NCI-H187 treated with DMSO at 0.1 percent for 48 hours (cell line): Measurements from ENCODE around the gene PKIG.
"Not testable (repeated sequence)": the region's sequence is repeated elsewhere in the genome, so short reads cannot be mapped to it uniquely, and the experiment has no call there.

Source experiments
- DNase-seq: peaks from one replicate; lab custom pipeline; 2025; lab: John Stamatoyannopoulos, UW

PKIG gene

DNA sequence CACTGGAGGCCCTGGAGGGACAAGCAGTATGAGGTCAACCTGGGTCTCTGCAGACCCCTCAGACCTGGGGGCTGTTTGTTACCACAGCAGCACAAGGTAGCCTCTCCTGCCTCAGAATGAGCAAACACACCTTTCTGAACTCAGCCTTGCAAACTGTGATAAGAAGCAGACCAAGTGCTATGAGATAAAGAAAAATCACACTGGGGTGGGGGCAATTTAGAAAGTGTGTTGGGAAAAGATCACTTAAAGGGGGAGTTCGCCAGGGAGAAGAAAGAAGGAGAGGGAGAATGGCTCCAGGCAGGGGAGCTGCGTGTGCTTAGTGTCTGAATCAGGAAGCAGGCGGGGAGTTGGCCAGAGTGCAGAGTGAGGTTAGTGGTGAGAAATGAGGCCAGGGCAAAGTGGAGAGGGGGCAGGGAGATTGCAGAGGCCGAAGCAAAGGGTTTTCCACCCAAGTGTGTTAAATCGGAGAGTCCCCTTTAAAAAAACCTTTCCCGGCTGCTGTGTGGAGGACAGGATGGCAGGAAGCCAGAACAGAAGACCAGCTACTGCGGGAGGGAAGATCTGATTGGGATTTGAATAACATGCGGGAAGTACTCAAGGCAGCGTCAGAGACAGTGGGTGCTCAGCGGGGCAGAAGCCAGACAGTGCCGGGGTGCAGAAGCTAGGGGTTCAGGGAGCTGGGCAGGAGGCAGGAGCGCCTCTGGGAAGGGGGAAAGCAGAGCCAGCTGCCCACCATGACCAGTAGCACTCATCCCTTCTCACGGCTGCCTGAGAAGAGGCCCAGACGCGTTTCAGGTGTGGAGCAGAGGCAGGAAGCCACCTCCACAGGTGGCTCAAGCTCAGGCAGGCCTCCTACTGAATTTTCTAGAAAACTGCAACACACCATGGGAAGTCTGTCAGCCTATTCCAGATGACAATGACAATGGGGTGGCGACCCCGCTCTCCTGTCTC lies 60.1 kb downstream of the PKIG start:
- no peak for DNase-seq

- no peak for DNase-seq
Measured at GRCh38 chr20:44643154-44643519, 60.8 kb downstream of the PKIG start.

- no peak for DNase-seq
Measured at GRCh38 chr20:44643596-44644229, 61.3 kb downstream of the PKIG start.

DNA sequence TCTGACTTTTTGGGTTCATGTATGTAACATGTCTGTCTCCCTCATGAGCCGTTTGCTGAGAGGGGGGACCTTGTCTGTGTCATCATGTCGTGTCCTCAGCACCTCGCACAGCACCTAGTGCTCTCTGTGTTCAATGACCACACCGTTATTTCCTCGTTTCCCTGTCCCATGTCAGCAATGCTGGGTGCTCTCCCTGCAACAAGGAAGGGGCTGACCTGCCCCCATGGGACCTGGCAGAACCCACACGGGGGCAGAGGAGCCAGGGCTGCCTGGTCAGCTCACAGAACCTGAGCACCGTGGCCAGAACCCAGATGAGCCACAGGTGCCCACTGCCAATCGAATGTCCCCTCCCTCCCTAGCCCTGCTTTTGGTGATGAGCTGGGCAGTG lies 61.8 kb downstream of the PKIG start:
- DNase-seq, result no peak

- no peak for DNase-seq
Measured at GRCh38 chr20:44644667-44645131, 62.3 kb downstream of the PKIG start.

GRCh38 chr20:44646023-44646640 lies 63.8 kb downstream of the PKIG start:
- no peak for DNase-seq

DNA sequence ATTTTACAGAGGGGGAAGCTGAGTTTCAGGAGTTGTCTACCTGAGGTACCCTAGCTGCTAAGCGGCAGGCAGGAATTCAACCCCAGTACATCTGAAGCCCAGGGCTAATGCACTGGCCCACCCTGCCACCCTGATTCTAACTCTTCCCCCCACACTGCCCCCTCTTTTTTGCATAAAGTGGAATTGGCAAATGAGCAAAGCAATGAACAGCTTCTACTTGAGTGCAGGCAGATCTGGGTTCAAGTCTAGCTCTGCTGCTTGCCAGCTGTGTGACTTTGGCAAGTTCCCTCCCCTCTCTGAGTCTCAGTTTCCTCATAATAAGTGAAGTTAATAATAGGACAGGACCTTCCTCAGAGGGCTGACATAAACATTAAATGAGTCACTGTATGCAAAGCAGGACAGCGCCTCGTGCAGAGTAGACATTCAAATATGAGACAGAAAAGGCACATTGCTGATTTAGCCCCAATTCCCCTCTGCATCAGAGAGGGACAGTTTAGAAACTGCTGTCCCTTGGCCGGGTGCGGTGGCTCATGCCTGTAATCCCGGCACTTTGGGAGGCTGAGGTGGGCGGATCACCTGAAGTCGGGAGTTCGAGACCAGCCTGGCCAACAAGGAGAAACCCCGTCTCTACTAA lies 64.4 kb downstream of the PKIG start:
- no peak for DNase-seq

DNA sequence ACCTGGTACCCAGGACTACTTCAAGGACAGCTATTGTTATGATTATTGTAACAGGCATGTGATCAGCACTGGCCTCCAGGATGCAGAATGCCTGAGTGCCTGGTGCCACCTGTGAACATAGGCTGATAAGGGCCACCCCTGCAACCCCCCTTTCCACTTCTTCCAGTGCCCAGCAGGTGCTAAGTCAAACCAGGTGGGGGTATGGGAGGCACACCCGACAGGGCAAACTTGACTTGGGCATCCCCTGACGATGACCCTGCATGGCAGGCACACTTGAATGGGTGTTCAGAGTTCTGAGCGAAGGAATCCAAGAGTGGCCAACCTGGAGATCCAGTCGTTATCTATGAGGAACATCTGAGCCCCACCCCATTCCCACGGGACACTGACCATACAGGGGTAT lies 65.7 kb downstream of the PKIG start:
- no peak for DNase-seq

DNA sequence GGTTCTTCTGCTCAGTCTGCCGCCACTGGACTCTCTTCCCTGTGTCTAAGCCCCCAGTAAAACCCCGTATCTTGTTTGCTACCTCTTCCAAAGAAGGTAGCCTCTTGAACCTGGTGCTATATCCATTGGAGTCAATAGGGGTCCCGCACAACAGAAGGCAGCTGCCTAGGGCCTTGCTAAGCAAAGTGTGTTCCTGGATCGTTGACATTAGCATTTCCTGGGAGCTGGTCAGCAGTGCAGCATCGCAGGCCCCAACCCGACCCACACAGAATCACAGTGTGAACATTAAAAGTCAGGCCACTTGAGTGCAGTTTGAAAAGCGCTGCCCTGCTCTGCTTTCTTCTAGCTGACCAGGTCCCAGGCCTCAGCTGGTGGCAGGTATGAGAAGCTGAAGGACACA lies 66.2 kb downstream of the PKIG start:
- DNase-seq, result no peak

GRCh38 chr20:44649126-44649525 lies 66.7 kb downstream of the PKIG start:
- DNase-seq, result no peak

GRCh38 chr20:44649976-44650375 lies 67.6 kb downstream of the PKIG start:
- DNase-seq, result no peak

DNA sequence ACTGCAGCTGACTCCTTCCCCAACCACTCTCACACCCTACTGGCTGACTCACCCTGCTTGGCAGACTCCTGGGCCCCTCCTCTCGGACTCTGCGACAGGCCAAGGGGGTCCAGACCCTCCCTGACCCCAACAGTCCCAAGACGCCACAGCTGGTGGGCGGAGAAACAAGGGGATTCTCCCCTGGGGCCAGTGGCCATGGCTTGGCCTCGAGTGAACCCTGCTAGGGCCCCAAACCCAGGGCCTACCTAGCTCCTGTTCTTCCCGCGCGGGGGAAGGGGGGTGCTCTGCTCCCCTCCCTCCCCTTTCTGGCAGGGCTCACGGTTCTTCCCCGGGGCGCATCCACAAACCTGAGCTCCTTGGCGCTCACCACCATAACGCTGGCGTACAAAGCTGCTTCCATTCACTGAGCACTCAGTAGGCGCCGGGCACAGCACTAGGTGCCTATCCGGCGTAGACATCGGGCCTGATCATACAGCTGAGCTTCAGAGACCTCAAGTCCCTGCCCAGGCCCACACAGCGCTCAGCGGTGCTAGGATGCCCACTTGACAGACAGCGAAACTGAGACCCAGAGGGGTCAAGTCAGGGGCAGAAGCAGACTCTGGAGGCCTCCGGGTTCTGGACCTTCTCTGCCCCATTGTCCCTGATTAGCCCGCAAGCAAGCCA lies 68.5 kb downstream of the PKIG start:
- no peak for DNase-seq

DNA sequence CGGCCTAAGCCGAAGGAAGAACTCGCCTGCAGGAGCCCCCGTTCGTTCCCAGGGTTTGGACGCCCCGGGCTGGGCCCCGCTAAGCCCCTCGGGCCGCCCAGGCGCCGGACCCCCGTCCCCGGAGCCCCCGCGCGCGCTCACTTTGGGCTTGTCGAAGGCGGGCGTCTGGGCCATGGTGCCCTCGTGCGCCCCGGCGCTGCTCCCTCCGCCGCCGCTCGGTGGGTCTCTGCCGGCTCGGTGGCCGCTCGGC lies 69.0 kb downstream of the PKIG start:
- DNase-seq, result no peak

- DNase-seq, result no peak
Measured at GRCh38 chr20:44651684-44652423, 69.5 kb downstream of the PKIG start, which contains the start of gene ADA. Gene ADA (minus strand): TSS chr20:44651699. CDS start chr20:44651607, 92 bp downstream.

DNA sequence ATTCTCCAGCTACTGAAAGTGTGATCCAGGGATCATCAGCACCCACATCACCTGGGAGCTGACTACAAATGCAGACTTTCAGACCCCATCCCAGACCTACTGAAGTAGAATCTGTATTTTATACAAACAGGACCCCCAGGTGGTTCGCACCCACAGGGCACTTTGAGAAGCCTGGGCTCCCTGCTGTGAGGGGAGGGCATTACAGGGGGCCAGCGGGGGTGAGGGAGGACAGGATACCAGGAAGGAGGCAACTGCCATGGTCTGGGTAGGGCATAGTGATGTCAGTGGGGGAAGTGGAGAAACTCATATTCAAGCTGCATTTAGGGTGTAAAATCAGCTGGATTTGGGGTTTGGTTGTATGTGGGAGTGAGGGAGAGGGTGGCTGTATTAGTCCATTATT lies 71.2 kb downstream of the PKIG start:
- no peak for DNase-seq

GRCh38 chr20:44654210-44654609 lies 71.8 kb downstream of the PKIG start:
- DNase-seq, result not testable (repeated sequence)

- no peak for DNase-seq
Measured at GRCh38 chr20:44656448-44656847, 74.1 kb downstream of the PKIG start.

- DNase-seq, result no peak
Measured at GRCh38 chr20:44657875-44658274, 75.5 kb downstream of the PKIG start.

DNA sequence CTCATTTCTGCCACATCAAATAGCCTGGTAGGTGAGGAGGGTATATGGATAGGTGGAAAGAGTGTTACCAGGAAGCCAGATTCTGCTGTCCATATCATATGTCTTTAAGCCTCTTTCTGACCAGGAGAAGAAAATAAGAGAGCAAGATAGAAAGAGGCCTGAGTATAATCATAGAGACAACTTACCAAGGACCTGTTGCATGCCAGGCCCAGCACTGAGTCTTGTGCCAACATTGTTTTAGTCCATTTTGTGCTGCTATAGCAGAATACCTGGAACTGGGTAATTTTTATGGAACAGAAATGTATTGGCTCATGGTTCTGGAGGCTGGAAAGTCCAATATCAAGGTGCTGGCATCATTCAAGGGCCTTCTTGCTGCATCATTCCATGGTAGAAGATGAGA lies 76.4 kb downstream of the PKIG start:
- DNase-seq, result no peak

DNA sequence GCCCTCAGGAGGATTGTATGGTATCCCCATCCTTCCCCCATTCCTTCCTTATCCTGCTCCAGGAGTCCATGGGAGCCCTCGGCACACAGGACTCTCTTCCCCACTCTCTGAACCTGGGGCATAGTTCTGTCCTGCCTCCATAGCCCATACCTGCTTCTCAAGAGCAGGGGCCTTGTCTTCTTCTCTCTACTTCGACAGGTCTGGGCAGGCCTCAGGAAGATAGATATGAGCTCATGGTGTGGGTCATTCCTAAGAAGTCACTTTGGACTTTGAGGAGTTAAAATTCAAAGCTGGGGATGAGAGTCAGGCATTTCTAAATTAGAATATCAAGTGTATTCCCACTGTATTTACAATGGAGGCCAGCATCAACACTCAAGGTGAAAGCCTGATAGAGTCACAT lies 77.6 kb downstream of the PKIG start:
- no peak for DNase-seq

- DNase-seq, result no peak
Measured at GRCh38 chr20:44660581-44660980, 78.2 kb downstream of the PKIG start.
